Liver (tissue), 9 donors: ENCODE results near the gene IL26. TPM values are rescaled to one million over a fixed set of nuclear protein-coding genes. Genes with fewer than 3 reads are reported as not detected.

Experiments
- DNase-seq: peaks from one replicate; pipeline ENCODE4 v3.0.0-alpha.2; 2017; ENCODE audit warnings: low spot score
- H3K27ac ChIP-seq, 2 donors: one replicate each; pipeline ENCODE4 v1.7.0; 2013; ENCODE audit warnings: inconsistent platforms in 2 of 2, low read length in 2 of 2, control low read depth in 1 of 2, low read depth in 1 of 2, mild to moderate bottlenecking in 1 of 2
- H3K27me3 ChIP-seq, 4 donors: one replicate each; pipeline versions ENCODE4 v1.6.1 to v1.7.0; 2013; ENCODE audit warnings: low read length in 3 of 4, inconsistent platforms in 1 of 4, mild to moderate bottlenecking in 1 of 4, moderate library complexity in 1 of 4; ENCODE audit not compliant: control insufficient read depth in 4 of 4, insufficient read depth in 4 of 4
- H3K36me3 ChIP-seq, 4 donors: one replicate each; pipeline versions ENCODE4 v1.6.1 to v1.7.0; 2013; ENCODE audit warnings: low read length in 3 of 4, mild to moderate bottlenecking in 3 of 4, low read depth in 1 of 4, moderate library complexity in 1 of 4; ENCODE audit not compliant: control insufficient read depth in 4 of 4, insufficient read depth in 3 of 4
- H3K4me1 ChIP-seq, 4 donors: one replicate each; pipeline versions ENCODE4 v1.6.1 to v1.7.0; 2013; ENCODE audit warnings: low read length in 3 of 4, mild to moderate bottlenecking in 3 of 4, moderate library complexity in 1 of 4; ENCODE audit not compliant: control insufficient read depth in 4 of 4, insufficient read depth in 4 of 4
- H3K4me3 ChIP-seq, 3 donors: one replicate each; pipeline versions ENCODE4 v1.6.1 to v1.7.0; 2013; ENCODE audit warnings: low read length in 3 of 3, control low read depth in 1 of 3, low read depth in 1 of 3, mild to moderate bottlenecking in 1 of 3
- H3K9ac ChIP-seq, 2 donors: one replicate each; pipeline ENCODE4 v1.7.0; 2013; ENCODE audit warnings: low read length in 2 of 2, mild to moderate bottlenecking in 2 of 2, moderate library complexity in 2 of 2, control low read depth in 1 of 2, low read depth in 1 of 2
- H3K9me3 ChIP-seq, 4 donors: one replicate each; pipeline versions ENCODE4 v1.6.1 to v1.7.0; 2013; ENCODE audit warnings: low read length in 3 of 4; ENCODE audit not compliant: control insufficient read depth in 4 of 4
- CTCF ChIP-seq: fragments of 150-350 bp; IDR thresholded peaks from 2 replicates; pipeline ENCODE4 v1.5.1; 2017; ENCODE audit warnings: improper control_type of control experiment, low read depth, low read length; ENCODE audit not compliant: missing input control
- EGR1 ChIP-seq, 2 donors: IDR thresholded peaks; 2 replicates each; pipeline ENCODE4 v1.6.1; 2016 to 2018; ENCODE audit warnings: antibody characterized with exemption in 2 of 2, low read depth in 2 of 2
- FOXA1 ChIP-seq: IDR thresholded peaks from 2 replicates; pipeline ENCODE4 v1.6.1; 2016; ENCODE audit warnings: antibody characterized with exemption
- FOXA2 ChIP-seq: IDR thresholded peaks from 2 replicates; pipeline ENCODE4 v1.6.1; 2016; ENCODE audit warnings: antibody characterized with exemption
- GABPA ChIP-seq, 2 donors: IDR thresholded peaks in 1 of 2; conservative IDR thresholded peaks in 1 of 2; 2 replicates each; pipeline ENCODE4 v1.6.1; 2016; ENCODE audit warnings: antibody characterized with exemption in 2 of 2, mild to moderate bottlenecking in 1 of 2, moderate library complexity in 1 of 2
- HNF4A ChIP-seq, 2 donors: conservative IDR thresholded peaks; 2 replicates each; pipeline ENCODE4 v1.6.1; 2016; ENCODE audit warnings: antibody characterized with exemption in 2 of 2, mild to moderate bottlenecking in 2 of 2
- HNF4G ChIP-seq: IDR thresholded peaks from 2 replicates; pipeline ENCODE4 v1.6.1; 2016; ENCODE audit warnings: antibody characterized with exemption
- JUND ChIP-seq, 2 donors: IDR thresholded peaks; 2 replicates each; pipeline ENCODE4 v1.6.1; 2016; ENCODE audit warnings: antibody characterized with exemption in 2 of 2
- RAD21 ChIP-seq, 2 donors: IDR thresholded peaks; 2 replicates each; pipeline ENCODE4 v1.6.1; 2016; ENCODE audit warnings: antibody characterized with exemption in 2 of 2, mild to moderate bottlenecking in 2 of 2
- SP1 ChIP-seq: IDR thresholded peaks from 2 replicates; pipeline ENCODE4 v1.6.1; 2018; ENCODE audit warnings: antibody characterized with exemption, mild to moderate bottlenecking
- YY1 ChIP-seq: IDR thresholded peaks from 2 replicates; pipeline ENCODE4 v1.6.1; 2016; ENCODE audit warnings: antibody characterized with exemption, mild to moderate bottlenecking
- ZBTB33 ChIP-seq: IDR thresholded peaks from 2 replicates; pipeline ENCODE4 v1.6.1; 2016; ENCODE audit warnings: antibody characterized with exemption
- WGBS: extraction: QIAGEN DNeasy Blood & Tissue Kit; methylation state at CpG from one replicate; pipeline ENCODE4 v1.1.7; 2013; 5-methylcytosine and 5-hydroxymethylcytosine counted together
- polyA plus RNA-seq, 2 donors: library from polyadenylated mRNA; stranded (reverse) in 1 of 2; unstranded in 1 of 2; fragments of 200-250 nt in 1 of 2; fragments of >200 nt in 1 of 2; fragmentation: Nextera tagmentation in 1 of 2; extraction: Ambion mirVana in 1 of 2; gene quantifications; one replicate each; pipeline versions ENCODE4 v1.2.1 to v1.2.3, GENCODE V29; 2013 to 2015
- total RNA-seq, 2 donors: library from RNA; depleted of rRNA; stranded (reverse); fragments of >200 nt; gene quantifications; one replicate each; pipeline ENCODE4 v1.2.3, GENCODE V29; 2014
- TF ChIP-seq, protein P1 (sequence below): IDR thresholded peaks from 2 replicates; pipeline ENCODE4 v1.6.1; 2016; ENCODE audit warnings: antibody characterized with exemption
- TF ChIP-seq, protein P2 (sequence below): IDR thresholded peaks from 2 replicates; pipeline ENCODE4 v1.6.1; 2016; ENCODE audit warnings: antibody characterized with exemption
- donor health status: healthy.
- donor health status: healthy.
- donor health status: healthy.
- donor health status: healthy.
- donor health status: healthy.

IL26 gene
- total and polyA plus RNA-seq, 4 donors, result not detected

- no peak for DNase-seq
- Histone ChIP-seq H3K27ac (no peak overlapping the region), H3K27me3 (peaks cover 0 to 3% (median 0%) of the 10 kb centered on the region in 4 donors), H3K9ac (no peak overlapping the region), H3K9me3 (no peaks in the 10 kb centered on the region), H3K36me3 (no peaks in the 10 kb centered on the region), H3K4me1 (no peaks in the 10 kb centered on the region), H3K4me3 (no peak overlapping the region)
- 84% methylated on average over 1 of the region's 1 CpG for WGBS
- no peak for TF ChIP-seq GABPA (IDR thresholded peaks at IDR 0.05 in 1 of 2, conservative IDR thresholded peaks at IDR 0.05 in 1 of 2)
Observed at GRCh38 chr12:68169213-68169889, 56.3 kb downstream of the IL26 start.

DNA sequence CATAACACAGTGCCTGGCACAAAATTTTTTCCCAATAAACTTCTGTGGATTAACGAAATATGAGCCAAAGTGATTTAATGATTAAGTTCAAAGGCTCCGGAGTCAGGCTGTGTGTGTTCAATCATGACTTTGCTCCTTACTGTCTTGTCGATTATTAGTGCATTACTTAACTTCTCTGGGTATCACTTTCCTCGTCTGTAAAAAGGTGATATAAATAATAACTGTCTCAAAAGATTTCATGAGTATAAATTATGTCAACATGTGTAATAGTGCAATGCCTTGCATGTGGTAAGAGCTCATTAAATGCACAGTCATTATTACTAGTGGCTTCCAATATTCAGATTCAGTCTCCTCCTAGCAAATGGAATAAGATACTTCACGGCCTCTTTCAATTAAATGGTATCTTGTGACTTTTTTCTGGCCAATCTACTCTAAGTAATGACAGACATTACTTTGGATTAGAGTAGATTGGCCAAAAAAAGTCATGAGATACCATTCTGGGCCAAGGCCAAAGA, 59.2 kb downstream of the IL26 start:
- Histone ChIP-seq H3K27me3 (peaks cover 0 to 3% (median 0%) of the 10 kb centered on the region in 4 donors), H3K9me3 (no peaks in the 10 kb centered on the region), H3K4me1 (no peaks in the 10 kb centered on the region), H3K36me3 (no peaks in the 10 kb centered on the region), H3K27ac (no peak overlapping the region), H3K4me3 (no peak overlapping the region), H3K9ac (no peak overlapping the region)
- 53% methylated on average over 5 of the region's 5 CpGs for WGBS
- TF ChIP-seq HNF4A (conservative IDR thresholded peaks at IDR 0.05), result no peak
- TF ChIP-seq ZBTB33, result no peak
- TF ChIP-seq FOXA2, result no peak
- TF ChIP-seq, protein P1, sequence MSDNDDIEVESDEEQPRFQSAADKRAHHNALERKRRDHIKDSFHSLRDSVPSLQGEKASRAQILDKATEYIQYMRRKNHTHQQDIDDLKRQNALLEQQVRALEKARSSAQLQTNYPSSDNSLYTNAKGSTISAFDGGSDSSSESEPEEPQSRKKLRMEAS, result no peak
- TF ChIP-seq, protein P2, sequence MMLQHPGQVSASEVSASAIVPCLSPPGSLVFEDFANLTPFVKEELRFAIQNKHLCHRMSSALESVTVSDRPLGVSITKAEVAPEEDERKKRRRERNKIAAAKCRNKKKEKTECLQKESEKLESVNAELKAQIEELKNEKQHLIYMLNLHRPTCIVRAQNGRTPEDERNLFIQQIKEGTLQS, result no peak
- no peak for TF ChIP-seq CTCF
- no peak for TF ChIP-seq FOXA1
- no peak for TF ChIP-seq YY1
- no peak for TF ChIP-seq EGR1 (IDR thresholded peaks at IDR 0.05; ENCODE audit: low read depth in 2 of 2)
- TF ChIP-seq GABPA (IDR thresholded peaks at IDR 0.05 in 1 of 2, conservative IDR thresholded peaks at IDR 0.05 in 1 of 2), result no peak
- TF ChIP-seq HNF4G, result no peak
- TF ChIP-seq RAD21 (IDR thresholded peaks at IDR 0.05), result no peak
- TF ChIP-seq JUND (IDR thresholded peaks at IDR 0.05), result no peak
- no peak for TF ChIP-seq SP1
- DNase-seq, result no peak
